Eye (tissue), 1 donor: Measurements from ENCODE around the gene TIMP2.
"Not testable (repeated sequence)": the region's sequence is repeated elsewhere in the genome, so short reads cannot be mapped to it uniquely, and the experiment has no call there.

Experiments used
- DNase-seq: peaks from one replicate; pipeline ENCODE4 v3.0.0-alpha.2; 2015

TIMP2 gene

GRCh38 chr17:78886954-78887353, 38.2 kb downstream of the TIMP2 start:
- DNase-seq: no peak

- DNase-seq: no peak
These were observed 39.2 kb downstream of the TIMP2 start for GRCh38 chr17:78885956-78886355.

GRCh38 chr17:78884876-78885667, 40.1 kb downstream of the TIMP2 start:
- no peak for DNase-seq

- peak; percentile 68 for DNase-seq
These were observed 40.9 kb downstream of the TIMP2 start for GRCh38 chr17:78884148-78884825.

- DNase-seq: peak; percentile 93
These were observed 41.6 kb downstream of the TIMP2 start for GRCh38 chr17:78883533-78884131.

GRCh38 chr17:78883089-78883532, 42.1 kb downstream of the TIMP2 start:
- peak; percentile 60 for DNase-seq

- no peak for DNase-seq
These were observed 42.6 kb downstream of the TIMP2 start for GRCh38 chr17:78882540-78883088.

- peak; percentile 77 for DNase-seq
These were observed 45.5 kb downstream of the TIMP2 start for GRCh38 chr17:78879635-78880186.

- no peak for DNase-seq
These were observed 46.2 kb downstream of the TIMP2 start for GRCh38 chr17:78878871-78879527.

GRCh38 chr17:78878261-78878660, 46.9 kb downstream of the TIMP2 start:
- no peak for DNase-seq

GRCh38 chr17:78876954-78877517, 48.2 kb downstream of the TIMP2 start:
- not testable (repeated sequence) for DNase-seq

GRCh38 chr17:78876094-78876597, 49.0 kb downstream of the TIMP2 start:
- DNase-seq: no peak

GRCh38 chr17:78875363-78876093, 49.7 kb downstream of the TIMP2 start:
- no peak for DNase-seq

GRCh38 chr17:78873519-78874340, 51.5 kb downstream of the TIMP2 start:
- DNase-seq: peak; percentile 82

GRCh38 chr17:78872486-78872885, 52.7 kb downstream of the TIMP2 start:
- no peak for DNase-seq

GRCh38 chr17:78870621-78871020, 54.6 kb downstream of the TIMP2 start:
- DNase-seq: no peak

- no peak for DNase-seq
These were observed 56.8 kb downstream of the TIMP2 start for GRCh38 chr17:78868391-78868790.

- DNase-seq: not testable (repeated sequence)
These were observed 58.1 kb downstream of the TIMP2 start for GRCh38 chr17:78867046-78867445.

- DNase-seq: peak; percentile 92
These were observed 59.4 kb downstream of the TIMP2 start for GRCh38 chr17:78865682-78866390.

- DNase-seq: no peak
These were observed 61.1 kb downstream of the TIMP2 start for GRCh38 chr17:78864117-78864516.
